Measurements from ENCODE around the gene ATP5PD. TPM values are rescaled to one million over a fixed set of nuclear protein-coding genes. Genes with fewer than 3 reads are reported as not detected.

The ATP5PD gene
- total and polyA plus RNA-seq, 2 of the 13 experiments (the other 11 are each of a cell fraction or from before 2014, with no cell fraction given): 158 to 428 TPM

DNA sequence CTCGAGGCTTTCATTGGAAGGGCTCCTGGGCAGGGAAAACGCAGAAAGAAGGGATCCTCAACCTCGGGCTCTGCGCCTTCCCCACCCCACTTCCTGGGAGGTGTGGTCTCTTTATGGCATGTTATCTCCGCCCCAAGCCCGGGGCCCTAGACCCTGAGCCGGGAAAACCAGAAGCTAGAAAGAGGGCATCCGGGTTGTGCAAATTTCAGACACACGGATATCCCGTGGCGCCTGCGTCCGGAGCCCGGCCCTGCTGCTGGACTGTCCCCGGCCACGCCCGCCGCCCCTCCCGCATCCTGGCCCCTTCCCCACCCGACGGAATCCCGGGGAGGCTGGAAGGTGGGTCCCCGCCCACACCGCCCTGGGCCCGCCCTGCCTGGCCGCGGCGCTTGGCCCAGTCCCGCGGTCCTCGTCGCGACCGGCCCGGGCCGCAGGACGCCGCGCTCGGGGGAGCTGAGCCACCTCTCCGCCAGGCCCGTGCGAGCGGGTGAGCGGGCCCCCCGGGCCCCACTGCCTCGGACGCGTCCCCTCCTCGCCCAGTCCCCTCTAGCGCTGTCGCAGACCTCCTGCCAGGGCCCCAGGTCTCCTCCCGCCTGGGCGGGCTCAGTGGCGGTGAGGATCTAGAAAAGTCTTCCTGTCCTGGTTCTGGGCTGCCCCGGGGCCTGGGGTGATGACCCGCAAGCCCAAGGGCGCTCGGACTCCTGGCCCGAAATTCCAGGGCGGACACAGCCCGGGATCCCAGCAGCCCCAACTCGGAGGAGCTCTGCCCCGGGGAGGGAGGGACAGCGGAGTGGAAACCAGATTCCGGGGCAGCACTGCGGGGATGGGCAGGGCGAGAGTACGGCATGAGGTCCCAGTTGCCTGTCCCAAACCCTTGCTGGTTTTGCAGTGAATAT lies 41.0 kb upstream of the ATP5PD start, which contains the start of gene SLC16A5 (continued):
- TF ChIP-seq, protein P1, sequence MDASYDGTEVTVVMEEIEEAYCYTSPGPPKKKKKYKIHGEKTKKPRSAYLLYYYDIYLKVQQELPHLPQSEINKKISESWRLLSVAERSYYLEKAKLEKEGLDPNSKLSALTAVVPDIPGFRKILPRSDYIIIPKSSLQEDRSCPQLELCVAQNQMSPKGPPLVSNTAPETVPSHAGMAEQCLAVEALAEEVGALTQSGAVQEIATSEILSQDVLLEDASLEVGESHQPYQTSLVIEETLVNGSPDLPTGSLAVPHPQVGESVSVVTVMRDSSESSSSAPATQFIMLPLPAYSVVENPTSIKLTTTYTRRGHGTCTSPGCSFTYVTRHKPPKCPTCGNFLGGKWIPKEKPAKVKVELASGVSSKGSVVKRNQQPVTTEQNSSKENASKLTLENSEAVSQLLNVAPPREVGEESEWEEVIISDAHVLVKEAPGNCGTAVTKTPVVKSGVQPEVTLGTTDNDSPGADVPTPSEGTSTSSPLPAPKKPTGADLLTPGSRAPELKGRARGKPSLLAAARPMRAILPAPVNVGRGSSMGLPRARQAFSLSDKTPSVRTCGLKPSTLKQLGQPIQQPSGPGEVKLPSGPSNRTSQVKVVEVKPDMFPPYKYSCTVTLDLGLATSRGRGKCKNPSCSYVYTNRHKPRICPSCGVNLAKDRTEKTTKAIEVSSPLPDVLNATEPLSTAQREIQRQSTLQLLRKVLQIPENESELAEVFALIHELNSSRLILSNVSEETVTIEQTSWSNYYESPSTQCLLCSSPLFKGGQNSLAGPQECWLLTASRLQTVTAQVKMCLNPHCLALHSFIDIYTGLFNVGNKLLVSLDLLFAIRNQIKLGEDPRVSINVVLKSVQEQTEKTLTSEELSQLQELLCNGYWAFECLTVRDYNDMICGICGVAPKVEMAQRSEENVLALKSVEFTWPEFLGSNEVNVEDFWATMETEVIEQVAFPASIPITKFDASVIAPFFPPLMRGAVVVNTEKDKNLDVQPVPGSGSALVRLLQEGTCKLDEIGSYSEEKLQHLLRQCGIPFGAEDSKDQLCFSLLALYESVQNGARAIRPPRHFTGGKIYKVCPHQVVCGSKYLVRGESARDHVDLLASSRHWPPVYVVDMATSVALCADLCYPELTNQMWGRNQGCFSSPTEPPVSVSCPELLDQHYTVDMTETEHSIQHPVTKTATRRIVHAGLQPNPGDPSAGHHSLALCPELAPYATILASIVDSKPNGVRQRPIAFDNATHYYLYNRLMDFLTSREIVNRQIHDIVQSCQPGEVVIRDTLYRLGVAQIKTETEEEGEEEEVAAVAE (CRISPR knock-in tag; IDR thresholded peaks at IDR 0.05; ENCODE audit: borderline replicate concordance): peak; percentile 34; the same call in 1 of the 2 replicates
- no peak for TF ChIP-seq GLI4 (CRISPR knock-in tag; IDR thresholded peaks at IDR 0.05; ENCODE audit: borderline replicate concordance)
- TF ChIP-seq HNRNPK (IDR thresholded peaks at IDR 0.05; ENCODE audit: low read depth, low read length, poor library complexity, severe bottlenecking): peak; percentile 54
- no peak for TF ChIP-seq ZMYM4 (CRISPR knock-in tag; IDR thresholded peaks at IDR 0.05)
- peak; percentile 68; the same call in 1 of the 2 replicates for TF ChIP-seq ZNF766 (CRISPR knock-in tag; IDR thresholded peaks at IDR 0.05; ENCODE audit: borderline replicate concordance)
- TF ChIP-seq CHD4 (IDR thresholded peaks at IDR 0.05; ENCODE audit: borderline replicate concordance, low read length): no peak
- no peak for TF ChIP-seq BRD4 (CRISPR knock-in tag; IDR thresholded peaks at IDR 0.05)
- no peak for TF ChIP-seq NFE2L1 (CRISPR knock-in tag; IDR thresholded peaks at IDR 0.05; ENCODE audit: borderline replicate concordance)
- TF ChIP-seq ZNF101 (CRISPR knock-in tag; IDR thresholded peaks at IDR 0.05; ENCODE audit: borderline replicate concordance, low read depth): no peak
- no peak for TF ChIP-seq SPEN (CRISPR knock-in tag; IDR thresholded peaks at IDR 0.05; ENCODE audit: low read depth)
- no peak for TF ChIP-seq NFKBIZ (CRISPR knock-in tag; IDR thresholded peaks at IDR 0.05)
- peak; percentile 53; the same call in 1 of the 2 replicates for TF ChIP-seq NR2F6 (IDR thresholded peaks at IDR 0.05)
- peak; percentile 78 for TF ChIP-seq NR2F6 (CRISPR knock-in tag; IDR thresholded peaks at IDR 0.05)
- TF ChIP-seq POLR2AphosphoS2 (IDR thresholded peaks at IDR 0.05; ENCODE audit: low read depth, low read length): no peak
- TF ChIP-seq ZNF747 (CRISPR knock-in tag; IDR thresholded peaks at IDR 0.05; ENCODE audit: borderline replicate concordance): 0 out of 2 replicates have a peak, but pooled peaks have one; percentile 57
- TF ChIP-seq RXRA (CRISPR knock-in tag; IDR thresholded peaks at IDR 0.05): peak; percentile 20; the same call in 1 of the 2 replicates
- TF ChIP-seq ZNF605 (CRISPR knock-in tag; IDR thresholded peaks at IDR 0.05): 0 out of 2 replicates have a peak, but pooled peaks have one; percentile 0
- TF ChIP-seq ZNF205 (CRISPR knock-in tag; IDR thresholded peaks at IDR 0.05): 0 out of 2 replicates have a peak, but pooled peaks have one; percentile 15
- TF ChIP-seq ZNF777 (CRISPR knock-in tag; IDR thresholded peaks at IDR 0.05): peak; percentile 65; the same call in 1 of the 2 replicates
- TF ChIP-seq JUN (CRISPR knock-in tag; IDR thresholded peaks at IDR 0.05): no peak
- no peak for TF ChIP-seq TBP (CRISPR knock-in tag; IDR thresholded peaks at IDR 0.05)
- no peak for TF ChIP-seq ZBTB42 (CRISPR knock-in tag; IDR thresholded peaks at IDR 0.05)
- peak; percentile 41; the same call in 1 of the 2 replicates for TF ChIP-seq GATA4 (IDR thresholded peaks at IDR 0.05; ENCODE audit: borderline replicate concordance, low read depth)
